ENCODE data around the gene BLID.

Gene BLID

DNA sequence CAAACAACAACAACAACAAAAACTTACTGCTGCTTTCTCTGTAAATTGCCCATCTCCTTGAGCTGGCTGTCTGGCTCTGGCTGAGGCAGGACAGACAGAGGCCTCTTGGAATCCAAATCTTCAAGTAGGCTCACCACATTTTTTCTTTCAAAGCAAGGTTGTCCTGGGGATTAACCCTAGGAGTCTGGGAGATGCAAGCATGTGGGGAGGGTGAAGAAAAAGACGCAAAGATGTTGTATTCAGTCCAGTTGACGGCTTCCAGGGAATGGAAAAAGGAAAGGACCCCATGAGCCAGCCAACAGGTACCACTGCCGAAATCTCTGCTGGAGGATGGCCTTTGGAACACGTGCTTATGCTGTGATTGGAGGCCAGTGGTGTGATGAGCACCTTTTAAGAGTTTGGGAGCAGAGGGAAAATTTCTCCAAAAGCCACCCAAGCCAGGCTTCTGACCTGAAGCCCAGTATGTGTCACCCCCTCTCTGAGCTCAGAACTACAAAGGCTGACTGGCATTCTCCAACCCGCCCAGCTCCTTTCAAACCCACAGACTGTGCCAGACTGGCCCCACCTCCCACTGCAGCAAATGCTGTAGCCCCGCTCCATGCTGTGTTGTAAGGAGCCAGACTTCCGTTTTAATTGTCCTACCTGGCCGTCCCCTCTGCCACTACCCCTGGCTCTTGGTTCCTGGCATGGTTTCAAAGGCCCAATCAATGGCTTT lies 10.8 kb downstream of the BLID start:
- DNase-seq (ENCODE audit: low read depth), result no peak

DNA sequence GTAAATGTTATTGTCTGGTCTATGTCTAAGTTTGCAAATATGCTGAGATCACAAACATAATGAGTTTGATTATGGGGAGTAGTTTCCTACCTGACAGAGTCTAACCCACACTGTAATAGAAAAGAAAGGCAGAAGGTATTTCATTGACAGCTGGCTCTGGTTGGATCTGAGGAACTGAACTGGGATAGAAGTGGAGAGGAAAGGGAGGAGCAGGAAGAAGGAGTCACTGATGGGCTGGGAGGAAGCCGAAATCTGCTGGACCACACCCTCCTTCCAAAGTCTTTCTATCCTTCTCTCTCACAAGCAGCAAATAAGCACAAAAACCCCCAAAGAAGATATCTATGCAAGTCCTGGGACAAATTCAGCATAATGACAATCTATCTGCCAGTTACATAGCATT lies 11.7 kb downstream of the BLID start:
- no peak for DNase-seq (ENCODE audit: low read depth)

DNA sequence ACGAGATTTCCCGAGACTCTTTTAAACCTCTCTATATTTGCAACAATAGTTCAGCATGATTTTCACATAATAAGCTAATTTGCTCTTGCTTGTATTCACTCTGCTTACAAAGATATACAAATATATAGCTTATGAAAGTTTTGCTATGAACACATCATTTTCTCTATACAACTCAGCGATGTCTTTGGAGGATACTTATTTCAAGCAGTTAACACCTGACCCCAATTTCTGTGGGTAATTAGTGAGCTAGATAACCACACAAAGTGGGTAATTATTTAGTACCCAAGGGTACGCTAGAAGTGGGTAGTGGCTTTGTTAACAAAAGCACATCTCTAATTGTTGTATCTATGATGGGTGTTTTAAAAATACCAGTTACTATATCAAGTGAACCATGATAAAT lies 12.3 kb downstream of the BLID start:
- no peak for DNase-seq (ENCODE audit: low read depth)

DNA sequence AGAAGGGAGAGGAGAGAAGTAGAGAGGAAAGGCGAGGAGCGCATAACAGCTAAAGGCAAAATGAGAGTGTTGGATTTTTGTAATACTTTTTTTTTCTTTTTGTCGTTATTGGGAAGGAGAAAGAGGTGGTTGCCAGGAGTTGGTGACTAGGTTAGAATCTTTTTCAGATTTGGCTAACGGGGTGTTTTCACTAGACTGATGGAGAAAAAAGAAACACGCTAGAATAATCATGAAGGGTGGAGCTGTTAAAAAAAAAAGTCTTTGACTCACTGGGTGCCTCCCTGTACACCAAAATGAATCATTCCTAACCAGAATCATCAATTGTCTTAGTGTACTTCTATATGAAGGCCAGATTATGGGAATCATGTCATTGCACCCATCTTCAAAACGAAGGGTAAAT lies 12.7 kb downstream of the BLID start:
- no peak for DNase-seq (ENCODE audit: low read depth)

DNA sequence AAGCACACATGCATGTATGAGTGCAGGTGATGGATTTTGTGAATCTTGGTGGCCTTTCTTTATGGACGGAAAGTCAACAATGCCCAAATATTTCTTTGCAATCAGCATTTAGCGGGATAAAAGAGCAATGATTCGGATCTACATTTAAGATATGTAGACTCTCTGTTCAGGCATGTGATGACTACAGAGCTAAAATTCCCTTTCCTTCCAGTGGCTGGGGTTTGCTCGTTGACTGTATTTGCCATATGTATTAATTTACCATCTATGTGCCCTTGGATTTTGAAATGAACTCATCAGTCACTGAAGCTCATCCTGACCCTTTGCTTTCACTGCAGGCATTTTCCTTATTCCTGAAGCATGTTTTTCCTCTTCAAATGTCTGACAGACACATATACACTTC lies 13.6 kb downstream of the BLID start:
- no peak for DNase-seq (ENCODE audit: low read depth)

DNA sequence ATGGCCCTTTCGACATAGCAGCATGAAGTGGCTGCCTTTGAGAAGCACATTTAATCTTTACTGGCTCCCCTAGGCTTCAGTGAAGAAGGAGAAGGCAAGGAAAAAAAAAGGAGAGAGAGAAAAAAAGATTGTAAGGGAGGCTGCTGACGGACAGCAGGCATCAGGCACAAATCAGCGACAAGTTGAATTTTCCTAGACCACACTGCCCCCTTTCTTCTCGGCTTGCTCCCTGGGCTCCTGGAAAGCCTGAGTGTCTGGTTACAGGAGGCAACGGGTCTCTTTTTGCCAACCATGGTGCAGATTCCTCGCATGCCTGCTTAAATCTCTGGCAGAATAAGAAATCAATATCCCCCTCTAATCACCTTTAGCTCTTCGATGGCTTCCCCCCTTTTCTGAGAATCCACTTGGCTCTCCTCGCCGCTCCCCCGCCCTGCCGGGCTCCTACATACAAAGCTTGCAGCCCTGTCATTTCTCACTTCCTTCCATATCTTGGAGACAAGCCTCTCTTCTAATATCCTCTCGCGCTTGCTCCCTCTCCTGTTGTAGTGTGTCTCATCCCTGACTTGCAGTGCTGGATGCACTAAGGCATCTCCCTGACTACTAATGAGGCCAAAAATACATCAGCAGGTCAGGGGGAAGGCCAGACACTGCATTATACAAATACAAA lies 14.3 kb downstream of the BLID start:
- DNase-seq (ENCODE audit: low read depth), result no peak

DNA sequence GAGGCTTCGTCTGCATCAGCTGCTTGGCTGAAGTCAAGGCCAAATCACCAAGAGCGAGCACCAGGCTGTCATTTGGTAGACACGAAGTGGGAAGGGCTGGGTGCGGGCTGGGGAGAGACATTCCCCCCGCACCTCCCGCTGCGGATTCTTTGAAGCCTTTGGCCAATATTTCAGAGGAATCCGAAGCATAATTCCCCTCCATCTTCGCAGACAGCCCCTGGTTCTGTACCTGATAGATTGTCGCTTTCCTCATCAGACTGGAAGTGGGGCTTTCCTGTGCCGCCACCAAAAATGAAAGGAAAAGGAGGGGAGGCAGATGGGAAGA lies 15.3 kb downstream of the BLID start:
- no peak for DNase-seq (ENCODE audit: low read depth)

DNA sequence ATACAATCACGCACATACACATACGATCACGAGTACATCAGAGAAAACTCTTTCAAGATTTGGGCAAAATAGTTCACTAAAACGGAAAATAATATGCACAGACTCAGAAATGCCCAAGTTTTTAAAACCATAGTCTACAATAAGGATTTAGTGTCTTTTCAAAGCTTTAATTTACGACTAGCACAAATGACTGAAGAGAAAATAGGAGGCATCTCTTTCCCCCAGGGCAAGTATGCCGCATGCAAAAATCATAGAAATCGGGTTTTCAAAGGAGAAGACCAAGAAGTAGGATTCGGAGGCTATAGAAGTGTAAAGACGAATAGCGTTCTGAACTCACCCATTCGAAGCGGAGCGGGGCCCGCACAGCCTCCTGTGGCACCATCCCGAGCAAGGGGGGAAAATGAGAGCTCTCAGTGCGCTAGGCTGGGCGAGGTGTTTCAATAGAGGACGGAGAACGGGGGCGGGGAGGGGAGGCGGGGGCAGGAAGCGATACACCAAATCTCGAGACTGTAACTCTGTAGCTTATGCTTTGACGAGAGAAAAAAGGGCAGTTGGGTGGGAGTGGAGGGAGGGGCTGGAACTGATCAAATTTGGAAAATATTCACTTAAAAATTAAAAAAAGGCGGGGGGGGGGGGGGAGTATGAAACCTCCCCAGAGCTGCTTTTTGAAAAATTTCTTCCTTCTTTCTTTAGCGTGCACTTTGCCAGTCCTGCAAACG lies 15.8 kb downstream of the BLID start:
- DNase-seq (ENCODE audit: low read depth), result no peak

DNA sequence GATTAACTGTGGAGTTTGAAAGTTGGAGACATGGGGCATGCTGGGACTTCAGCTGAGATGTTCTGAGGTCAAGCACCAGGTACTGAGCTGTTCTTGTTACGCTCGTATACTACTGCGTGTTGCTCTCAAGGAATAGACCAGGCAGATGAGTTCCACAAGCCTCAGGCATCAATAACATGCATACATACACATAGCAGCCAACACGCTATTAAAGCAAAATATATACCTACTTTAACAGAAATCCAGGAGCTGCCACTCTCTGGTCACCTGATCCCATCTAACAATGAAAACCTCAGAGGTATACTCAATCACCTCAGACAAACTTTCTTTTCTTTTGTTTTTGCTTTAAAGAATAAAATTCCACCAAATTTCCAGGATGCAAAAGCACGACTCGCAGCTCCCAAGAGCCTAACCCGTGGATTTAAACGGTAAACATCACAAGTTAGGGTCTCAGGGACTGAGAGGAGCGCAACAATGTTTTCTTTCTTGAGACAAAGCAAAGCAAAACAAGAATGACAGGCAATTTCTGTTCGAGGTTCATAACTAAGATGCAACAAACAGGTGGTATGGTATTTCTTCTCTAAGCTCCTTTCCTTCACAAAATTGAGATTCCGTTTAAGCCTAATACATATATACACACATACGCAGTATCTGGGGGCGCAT lies 16.5 kb downstream of the BLID start:
- DNase-seq (ENCODE audit: low read depth), result no peak

DNA sequence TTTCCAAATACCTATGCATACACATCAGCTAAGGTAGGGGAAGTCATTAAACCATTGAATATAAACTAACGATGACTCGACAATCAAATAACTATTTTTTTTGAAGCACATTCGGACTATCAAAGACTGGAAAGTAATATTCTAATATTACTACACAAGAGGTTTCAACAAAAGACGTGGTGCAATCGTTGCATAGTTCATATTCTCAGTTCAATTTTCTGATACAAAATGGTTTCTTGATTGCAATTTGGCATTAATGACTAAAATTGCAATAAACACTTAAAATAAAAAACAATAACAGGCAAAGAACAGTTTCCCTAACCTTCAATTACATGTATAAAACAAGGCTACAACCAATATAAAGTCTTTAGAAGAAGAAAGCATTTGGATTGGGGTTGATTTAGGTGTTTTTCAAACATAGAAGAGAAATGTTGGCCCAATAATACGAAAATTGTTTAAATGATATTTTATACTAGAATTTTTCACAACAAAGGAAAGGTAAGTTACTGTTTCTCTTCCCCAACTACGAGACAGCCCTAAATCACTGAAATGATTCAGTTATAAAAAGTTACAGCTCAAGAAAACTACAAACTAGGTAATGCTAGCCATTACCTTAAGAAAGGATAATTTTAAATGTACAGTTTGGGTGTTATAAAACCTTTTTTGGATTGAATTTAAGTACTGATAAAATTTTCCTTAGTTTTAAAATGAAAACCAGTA lies 17.6 kb downstream of the BLID start:
- no peak for DNase-seq (ENCODE audit: low read depth)

DNA sequence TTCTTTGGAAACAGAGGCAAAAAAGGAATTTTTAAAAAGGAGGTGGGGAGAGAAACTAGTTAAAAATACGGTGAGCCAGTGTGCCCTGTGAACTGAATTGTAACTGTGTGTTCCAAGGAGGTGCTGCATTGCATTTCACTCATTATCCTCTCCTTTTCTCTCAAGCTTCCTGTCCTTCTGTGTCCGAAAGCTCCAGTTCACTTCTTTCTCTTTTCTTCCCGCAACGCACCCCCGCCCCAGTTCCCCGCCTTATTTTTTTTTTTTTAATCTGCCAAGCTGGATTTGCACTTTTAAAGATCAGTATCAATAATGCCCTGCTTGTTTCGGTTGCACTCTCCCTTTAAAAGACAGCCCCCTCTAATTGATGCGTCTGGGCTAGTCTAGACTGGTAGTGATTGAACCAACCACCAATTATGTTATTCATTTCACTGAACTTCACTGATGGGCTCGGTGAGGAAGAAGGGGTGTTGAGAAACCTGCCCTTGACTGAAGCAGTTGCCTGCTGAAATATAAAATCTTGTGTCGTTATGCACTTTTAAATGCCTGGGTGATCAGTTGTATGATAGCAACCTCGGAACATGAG lies 18.5 kb downstream of the BLID start:
- DNase-seq (ENCODE audit: low read depth), result no peak

DNA sequence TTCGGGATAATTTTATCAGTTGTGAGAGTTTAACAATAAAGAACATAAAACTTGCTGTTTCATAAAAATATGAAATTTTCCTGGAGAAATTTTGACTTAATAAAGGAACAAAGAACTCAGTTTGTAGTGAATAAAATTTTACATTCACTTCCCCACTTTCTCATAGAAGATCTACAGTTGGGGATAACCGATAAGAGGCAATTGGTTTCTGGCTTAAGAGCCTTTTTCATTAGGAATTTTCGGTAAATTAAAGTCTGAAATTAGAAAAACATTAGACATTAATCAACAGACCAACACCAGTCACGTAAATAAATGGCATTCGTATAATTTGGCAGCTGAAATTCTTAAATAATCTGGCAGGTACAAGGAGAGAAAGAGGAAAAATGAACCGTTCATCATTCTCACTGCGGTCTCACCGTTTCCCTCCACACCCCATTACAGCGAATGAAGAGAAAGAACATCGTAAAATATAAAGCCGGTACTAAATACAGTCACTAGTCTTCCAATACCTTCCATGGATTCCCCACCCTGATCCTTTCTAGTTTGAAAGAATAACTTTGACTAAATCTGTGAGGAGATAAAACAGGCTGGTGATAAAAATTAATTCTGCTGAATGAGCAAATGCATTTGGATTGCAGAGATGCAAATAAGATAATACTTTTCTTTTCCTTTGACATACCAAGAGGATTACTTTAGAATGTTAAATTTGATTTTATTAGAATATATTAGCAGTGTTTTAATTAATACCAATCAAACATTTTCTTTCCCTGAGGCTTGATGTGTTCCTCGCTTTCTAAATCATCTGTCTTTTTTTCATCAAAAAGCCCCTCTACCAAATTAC lies 19.5 kb downstream of the BLID start:
- no peak for DNase-seq (ENCODE audit: low read depth)

DNA sequence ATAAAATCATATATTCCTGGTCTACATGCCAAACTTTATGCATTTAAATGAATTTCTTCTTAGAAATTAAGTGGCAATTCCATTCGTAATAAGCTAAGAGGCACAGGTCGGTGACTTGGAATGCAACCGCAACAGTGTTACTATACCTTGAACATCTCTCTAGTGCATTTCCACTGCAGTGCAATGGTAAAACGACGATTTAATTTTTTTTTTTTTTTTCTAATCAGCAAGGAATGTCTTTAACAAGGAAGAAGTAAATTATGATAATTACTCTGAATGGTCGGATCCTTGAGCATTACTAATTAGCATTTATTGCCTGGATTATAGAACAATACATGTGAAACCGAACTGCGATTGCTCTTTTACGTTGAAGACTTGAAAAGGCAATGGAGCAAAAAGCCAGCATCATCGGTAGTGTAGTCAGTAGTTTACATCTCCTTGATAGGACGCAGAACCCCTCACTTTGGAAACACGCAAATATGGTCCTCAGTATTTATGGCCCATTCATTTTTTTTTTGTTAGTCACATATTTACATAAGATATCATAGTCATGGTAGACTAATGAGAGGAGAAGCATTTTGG lies 20.2 kb downstream of the BLID start:
- no peak for DNase-seq (ENCODE audit: low read depth)

DNA sequence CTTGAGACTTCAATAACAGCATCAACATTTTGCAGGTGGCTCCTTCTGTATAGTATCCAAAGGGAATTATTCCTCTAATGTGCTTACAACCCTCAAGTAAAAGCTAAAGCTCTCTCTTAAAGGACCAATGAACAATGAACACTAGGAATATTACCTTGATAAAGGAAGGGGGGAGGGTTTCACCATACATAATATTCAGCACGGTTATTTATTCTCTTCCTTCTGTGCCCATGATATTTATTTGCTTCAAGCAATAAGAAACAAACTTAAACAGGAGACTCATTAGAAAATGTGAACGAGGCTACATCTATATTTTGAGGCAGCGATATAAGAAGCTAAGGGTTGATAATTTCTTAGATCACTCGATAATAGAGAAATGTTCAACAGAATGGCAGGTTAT lies 21.2 kb downstream of the BLID start:
- no peak for DNase-seq (ENCODE audit: low read depth)

DNA sequence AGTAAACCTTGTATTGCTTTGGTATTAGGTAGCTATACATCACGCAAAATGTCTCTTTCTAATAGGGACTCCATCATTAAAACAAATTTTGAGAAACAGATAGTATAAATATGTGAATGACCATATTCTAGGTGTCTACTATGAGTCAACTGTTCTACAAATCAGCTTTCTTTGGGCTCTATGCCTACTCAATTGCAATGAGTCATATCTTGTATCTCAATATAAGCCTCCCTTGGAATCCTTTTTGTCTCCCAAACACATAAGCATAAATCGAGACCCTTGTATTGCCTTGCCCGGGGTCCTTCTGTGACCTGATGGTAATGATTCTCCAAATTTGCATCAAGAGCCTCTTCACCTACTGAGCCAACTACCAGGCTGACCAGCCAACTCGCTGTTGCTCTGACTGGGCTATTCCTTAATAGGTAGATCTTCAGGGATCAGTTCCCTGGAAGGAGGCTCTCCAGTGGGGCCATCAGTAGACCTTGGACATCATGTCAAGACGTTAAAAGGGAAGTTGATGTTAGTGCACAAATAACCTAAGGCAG lies 22.2 kb downstream of the BLID start:
- DNase-seq (ENCODE audit: low read depth), result no peak

DNA sequence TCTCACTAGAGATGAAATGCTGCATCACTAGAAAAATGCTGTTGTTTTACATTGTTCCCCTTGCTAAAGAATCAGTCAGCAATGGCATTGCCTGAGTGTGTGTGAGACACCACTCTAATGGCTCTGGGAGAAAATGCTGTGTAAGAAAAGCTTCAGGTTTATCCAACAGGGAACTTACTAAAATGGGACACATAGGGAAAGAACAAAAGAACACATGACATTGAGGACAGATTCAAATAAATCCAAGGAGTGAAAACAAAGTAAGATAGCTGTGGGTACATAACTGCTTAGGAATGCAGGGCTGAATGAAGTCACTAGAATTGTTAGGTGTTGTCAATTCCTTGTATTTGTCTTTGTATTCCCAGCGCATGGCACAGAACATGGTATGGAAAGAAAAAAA lies 24.2 kb downstream of the BLID start:
- DNase-seq (ENCODE audit: low read depth), result no peak

DNA sequence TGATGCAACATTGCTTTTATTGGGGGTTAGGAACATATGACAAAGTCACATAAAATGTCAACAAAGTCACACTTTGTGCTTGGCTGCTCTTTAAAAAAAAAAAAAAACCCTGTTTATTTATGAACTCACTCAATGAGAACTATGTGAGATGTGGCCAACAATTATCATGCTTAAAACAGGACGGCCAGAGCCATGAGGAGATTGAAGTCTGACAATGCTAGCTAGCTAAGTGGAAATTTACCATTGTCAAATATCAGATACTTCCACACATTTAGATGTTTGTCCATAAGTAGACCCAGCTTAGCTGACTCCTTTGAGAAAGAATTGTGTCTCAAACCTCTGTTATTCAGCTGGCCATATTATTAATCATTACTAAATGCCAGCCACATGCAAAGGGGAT lies 26.9 kb downstream of the BLID start:
- no peak for DNase-seq (ENCODE audit: low read depth)

DNA sequence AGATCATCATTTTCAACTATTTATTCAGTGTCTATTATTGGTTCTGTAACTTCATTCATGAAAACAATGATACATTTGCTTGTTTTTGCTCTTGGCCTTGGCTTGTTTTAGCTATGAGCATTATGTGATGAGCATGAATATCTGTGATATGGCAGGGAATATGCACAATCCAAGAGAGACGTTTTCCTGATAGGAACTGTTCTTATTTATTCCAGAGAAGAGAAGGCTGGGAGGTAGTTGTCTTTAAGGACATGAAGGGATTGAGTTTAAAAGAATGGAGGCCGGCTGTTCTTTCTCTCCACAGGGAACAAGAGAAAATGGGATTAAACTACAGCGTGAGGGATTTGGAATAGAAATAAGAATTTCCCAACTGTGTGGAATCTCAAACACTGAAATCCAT lies 30.3 kb downstream of the BLID start:
- DNase-seq (ENCODE audit: low read depth), result no peak

DNA sequence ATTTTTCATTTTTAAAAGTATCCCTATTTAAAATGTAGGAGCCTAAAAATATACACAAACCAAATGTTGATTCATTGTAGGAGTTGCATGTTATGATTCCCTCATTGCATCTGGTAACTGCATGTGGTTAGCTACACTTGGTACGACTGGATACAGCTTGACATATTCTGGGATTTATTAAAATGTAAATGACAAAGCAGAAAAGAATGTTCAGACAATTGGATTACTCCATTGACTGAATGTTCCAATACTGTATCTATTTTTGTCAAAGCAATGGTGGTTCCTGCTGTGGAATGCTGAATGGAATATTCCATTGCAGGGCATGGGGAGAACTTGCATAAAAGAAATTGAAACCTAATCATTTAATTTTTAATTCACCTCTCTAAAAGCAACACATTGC lies 30.8 kb downstream of the BLID start:
- no peak for DNase-seq (ENCODE audit: low read depth)

DNA sequence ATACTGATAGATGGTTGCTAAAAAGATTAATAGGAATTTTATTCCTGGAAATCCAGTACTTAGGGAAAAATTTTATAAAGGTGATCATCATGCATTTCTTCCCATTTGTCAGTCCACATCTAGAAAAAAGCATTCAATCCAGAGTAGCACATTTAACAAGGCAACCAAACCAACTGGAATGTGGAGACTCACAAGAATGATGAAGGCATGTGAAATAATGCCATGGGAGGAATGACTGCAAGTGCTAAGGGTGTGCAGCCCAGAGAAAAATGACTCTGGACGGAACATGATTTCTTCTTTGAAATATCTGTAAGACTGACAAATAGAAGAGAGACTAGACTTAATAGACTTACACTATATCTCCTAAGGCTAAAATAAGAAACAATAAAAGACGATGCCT lies 33.8 kb downstream of the BLID start:
- no peak for DNase-seq (ENCODE audit: low read depth)

Measured in stimulated activated CD8-positive, alpha-beta memory T cell treated with anti-CD3 and anti-CD28 coated beads, Interleukin-12 subunit alpha, Interleukin-12 subunit beta, amount 100 ng/mL, for 4 hours (primary cell).